ENCODE measurements around the gene PLA2G3. TPM values are rescaled to one million over a fixed set of nuclear protein-coding genes. Genes with fewer than 3 reads are reported as not detected.

Gene PLA2G3
- polyA plus RNA-seq, 1 experiment = 0.10 TPM

- no peaks in the 10 kb centered on the region; the same call in 1 of the 2 replicates for H3K9me3 ChIP-seq (ENCODE audit: control insufficient read depth, insufficient read depth, low read length)
- DNase-seq (ENCODE audit: low read depth, low spot score) = no peak
- no peak for TF ChIP-seq CTCF (IDR thresholded peaks at IDR 0.05; ENCODE audit: low read depth, low read length)
- H3K4me3 ChIP-seq (ENCODE audit: low read depth, low read length) = no peak overlapping the region
- no peak overlapping the region for H3K27ac ChIP-seq (ENCODE audit: low read depth, low read length)
- ChIA-PET POLR2A (interaction anchor here (0.6 kb wide), 1 partner anchor 203 kb away, joined by 5 read pairs; no protein-coding TSS in a partner anchor), CTCF (interaction anchor here (0.7 to 2.3 kb wide), 2 partner anchors 17 to 205 kb away, joined by 6 to 13 read pairs; partner anchors contain the start of gene SELENOM)
- peaks cover 2% of the 10 kb centered on the region for H3K27me3 ChIP-seq (ENCODE audit: control insufficient read depth, insufficient read depth, low read length)
Observed at GRCh38 chr22:31124811-31125465, 15.4 kb downstream of the PLA2G3 start.

GRCh38 chr22:31124290-31124689, 16.0 kb downstream of the PLA2G3 start:
- H3K4me3 ChIP-seq (ENCODE audit: low read depth, low read length) = no peak overlapping the region
- TF ChIP-seq CTCF (IDR thresholded peaks at IDR 0.05; ENCODE audit: low read depth, low read length) = no peak
- no peak overlapping the region for H3K27ac ChIP-seq (ENCODE audit: low read depth, low read length)
- H3K9me3 ChIP-seq (ENCODE audit: control insufficient read depth, insufficient read depth, low read length) = no peaks in the 10 kb centered on the region; the same call in 1 of the 2 replicates
- DNase-seq (ENCODE audit: low read depth, low spot score) = no peak
- POLR2A ChIA-PET = interaction anchor here (0.6 kb wide), 1 partner anchor 203 kb away, joined by 5 read pairs; no protein-coding TSS in a partner anchor
- peaks cover 2% of the 10 kb centered on the region for H3K27me3 ChIP-seq (ENCODE audit: control insufficient read depth, insufficient read depth, low read length)
- CTCF ChIA-PET = interaction anchor here (0.7 to 2.3 kb wide), 3 partner anchors 9 to 205 kb away, joined by 3 to 13 read pairs (median 6); partner anchors contain the start of gene SELENOM

DNA sequence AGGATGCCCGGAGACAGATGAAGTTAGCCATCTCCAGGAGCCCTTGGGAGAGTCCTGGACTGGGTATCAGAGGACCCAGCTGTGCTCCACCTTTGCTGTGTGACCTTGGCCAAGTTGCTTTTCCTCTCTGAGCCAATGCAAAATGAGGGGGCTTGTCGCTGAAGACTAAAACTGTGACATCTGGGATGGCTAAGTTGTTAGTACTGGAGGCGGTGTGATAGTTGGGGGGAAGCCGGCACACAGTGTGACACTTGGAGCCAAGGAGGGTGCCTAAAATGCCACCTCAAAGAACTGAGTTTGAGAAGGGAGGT, 17.1 kb downstream of the PLA2G3 start:
- Histone ChIP-seq H3K27ac (ENCODE audit: low read depth, low read length) (no peak overlapping the region), H3K27me3 (ENCODE audit: control insufficient read depth, insufficient read depth, low read length) (peaks cover 7% of the 10 kb centered on the region), H3K4me3 (ENCODE audit: low read depth, low read length) (peak overlapping the region; percentile 68), H3K9me3 (ENCODE audit: control insufficient read depth, insufficient read depth, low read length) (no peaks in the 10 kb centered on the region; the same call in 1 of the 2 replicates)
- no peak for TF ChIP-seq CTCF (IDR thresholded peaks at IDR 0.05; ENCODE audit: low read depth, low read length)
- CTCF ChIA-PET = interaction anchor here (1.4 kb wide), 1 partner anchor 17 kb away, joined by 4 read pairs; the partner anchor contains the start of gene PLA2G3
- POLR2A ChIA-PET = no interaction called here
- no peak for DNase-seq (ENCODE audit: low read depth, low spot score)

DNA sequence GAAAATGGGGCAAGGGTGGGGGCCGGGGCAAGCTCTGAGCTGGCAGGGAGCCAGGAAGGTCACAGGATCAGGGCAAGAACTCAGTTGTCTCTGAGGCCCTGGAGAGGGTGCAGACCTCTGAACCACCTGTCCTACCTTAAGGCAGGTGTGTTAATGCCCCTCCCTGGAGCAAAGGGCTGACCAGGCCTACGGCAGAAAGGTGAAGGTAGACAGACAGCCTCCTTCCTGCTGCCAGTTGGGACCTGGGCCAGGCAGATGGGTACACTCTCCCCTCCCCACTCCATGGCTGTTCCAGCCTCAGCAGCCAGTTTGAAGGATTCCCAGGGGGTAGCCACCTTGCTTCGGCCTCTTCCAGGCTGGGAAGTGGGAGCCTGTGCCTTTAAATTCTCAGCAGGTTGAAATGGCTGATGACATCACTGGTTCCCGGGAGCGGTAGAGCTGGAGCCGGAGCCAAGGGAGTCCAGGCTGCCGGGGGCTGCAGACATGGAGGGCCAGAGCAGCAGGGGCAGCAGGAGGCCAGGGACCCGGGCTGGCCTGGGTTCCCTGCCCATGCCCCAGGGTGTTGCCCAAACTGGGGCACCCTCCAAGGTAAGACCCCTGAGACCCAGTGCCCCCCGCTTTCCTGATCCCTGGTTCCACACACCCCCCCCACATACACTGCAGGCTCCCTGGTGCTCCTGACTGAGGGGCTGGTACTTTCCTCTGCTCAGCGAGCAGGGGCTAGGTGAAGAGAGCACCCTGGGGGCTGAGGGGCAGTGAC, 17.6 kb downstream of the PLA2G3 start, which contains the start of gene INPP5J:
INPP5J (plus strand) TSS at position 435 of the 760 bp plus-strand sequence; CDS start at position 484, 49 bp downstream.
- Histone ChIP-seq H3K27me3 (ENCODE audit: control insufficient read depth, insufficient read depth, low read length) (peaks cover 7% of the 10 kb centered on the region), H3K9me3 (ENCODE audit: control insufficient read depth, insufficient read depth, low read length) (no peaks in the 10 kb centered on the region; the same call in 1 of the 2 replicates), H3K4me3 (ENCODE audit: low read depth, low read length) (peak within 1 kb of the TSS; percentile 68), H3K27ac (ENCODE audit: low read depth, low read length) (no peak within 1 kb of the TSS)
- TF ChIP-seq CTCF (IDR thresholded peaks at IDR 0.05; ENCODE audit: low read depth, low read length) = no peak
- DNase-seq (ENCODE audit: low read depth, low spot score) = no peak
- ChIA-PET CTCF (interaction anchor here (1.2 to 1.9 kb wide), 3 partner anchors 15 to 90 kb away, joined by 3 to 6 read pairs (median 4); partner anchors contain the start of genes LIMK2, PLA2G3 and SELENOM), POLR2A (interaction anchor here (0.6 kb wide), 1 partner anchor 76 kb away, joined by 3 read pairs; no protein-coding TSS in a partner anchor)

All from AG04450 (cell line).